PFSK-1 (cell line): ENCODE measurements around the gene CCDC27.

ENCODE experiments used
- FOXP2 ChIP-seq: optimal IDR thresholded peaks from 2 replicates; pipeline ENCODE3; 2011; ENCODE audit warnings: borderline replicate concordance, control low read depth, inconsistent platforms; ENCODE audit not compliant: insufficient read depth; ENCODE audit errors: extremely low read length, extremely low read depth
- POLR2AphosphoS5 ChIP-seq: IDR thresholded peaks from 2 replicates; pipeline ENCODE4 v1.6.1; 2012; ENCODE audit warnings: low read depth, mild to moderate bottlenecking, control low read depth, low read length, moderate library complexity
- REST ChIP-seq, 2 experiments: IDR thresholded peaks; 2 replicates each; pipeline versions ENCODE4 v1.6.1 to v1.8.0; 2011 to 2012; ENCODE audit warnings: low read depth in 2 of 2, low read length in 2 of 2, control low read depth in 1 of 2, inconsistent platforms in 1 of 2, mild to moderate bottlenecking in 1 of 2, moderate library complexity in 1 of 2; ENCODE audit not compliant: insufficient read depth in 1 of 2
- SIN3A ChIP-seq: IDR thresholded peaks from 2 replicates; pipeline ENCODE4 v1.6.1; 2012; ENCODE audit warnings: mild to moderate bottlenecking, low read length, moderate library complexity, borderline replicate concordance; ENCODE audit not compliant: insufficient read depth
- TAF1 ChIP-seq: IDR thresholded peaks from 2 replicates; pipeline ENCODE4 v1.6.1; 2012; ENCODE audit warnings: low read length, control low read depth, borderline replicate concordance; ENCODE audit not compliant: insufficient read depth

Gene CCDC27

GRCh38 chr1:3733883-3734589 is 18.2 kb upstream of the CCDC27 start:
- TF ChIP-seq SIN3A (no peak), TAF1 (no peak), FOXP2 (no peak), POLR2AphosphoS5 (no peak), REST (IDR thresholded peaks at IDR 0.05; ENCODE audit: insufficient read depth in 1 of 2, low read depth in 2 of 2, low read length in 2 of 2) (no peak)

- TF ChIP-seq SIN3A, result no peak
- TF ChIP-seq REST (IDR thresholded peaks at IDR 0.05; ENCODE audit: insufficient read depth in 1 of 2, low read depth in 2 of 2, low read length in 2 of 2), result no peak
- no peak for TF ChIP-seq TAF1
- TF ChIP-seq FOXP2, result no peak
- no peak for TF ChIP-seq POLR2AphosphoS5
These were observed 17.6 kb upstream of the CCDC27 start for GRCh38 chr1:3734602-3735001.

- no peak for TF ChIP-seq FOXP2
These were observed 17.1 kb upstream of the CCDC27 start for GRCh38 chr1:3735027-3735681.

- TF ChIP-seq REST (IDR thresholded peaks at IDR 0.05; ENCODE audit: insufficient read depth in 1 of 2, low read depth in 2 of 2, low read length in 2 of 2), result no peak
- TF ChIP-seq TAF1, result no peak
- TF ChIP-seq POLR2AphosphoS5, result no peak
These were observed 16.6 kb upstream of the CCDC27 start for GRCh38 chr1:3735688-3736087.

- TF ChIP-seq FOXP2 (no peak), TAF1 (no peak), REST (IDR thresholded peaks at IDR 0.05; ENCODE audit: insufficient read depth in 1 of 2, low read depth in 2 of 2, low read length in 2 of 2) (no peak), POLR2AphosphoS5 (no peak), SIN3A (no peak)
These were observed 16.1 kb upstream of the CCDC27 start for GRCh38 chr1:3736131-3736561.
